ENCODE measurements around the gene SPATC1L.

SPATC1L gene

DNA sequence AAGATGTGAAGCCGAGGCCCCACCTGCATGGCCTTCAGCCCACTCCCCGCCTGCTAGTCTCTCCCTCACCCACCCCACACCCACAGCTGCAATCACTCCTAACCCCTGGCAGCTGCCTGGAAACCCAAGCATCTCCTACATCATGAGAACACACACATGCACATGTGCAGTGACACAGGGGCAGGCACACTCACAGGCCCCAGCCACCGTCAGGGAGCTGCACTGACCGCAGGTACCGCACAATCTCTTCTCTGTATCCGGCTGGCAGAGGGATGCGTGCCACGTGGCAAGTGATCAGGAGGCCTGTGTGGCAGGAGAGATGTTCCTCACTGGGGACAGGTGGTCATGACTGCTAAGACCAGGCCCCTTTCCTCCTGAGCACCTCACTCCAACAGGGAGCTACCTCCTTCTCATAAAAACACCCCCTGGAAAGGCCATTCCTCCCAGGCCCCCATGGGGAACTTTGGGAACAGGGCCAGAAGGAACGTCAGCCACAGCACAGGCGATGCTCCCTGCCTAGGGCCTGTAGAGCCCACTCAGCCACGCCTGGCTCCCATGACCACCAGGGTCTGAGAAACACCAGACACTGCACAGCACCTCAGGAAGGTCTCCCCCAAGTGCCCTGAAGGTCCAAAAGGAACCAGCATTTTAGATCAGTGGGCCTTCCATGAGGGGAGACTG lies 38.3 kb upstream of the SPATC1L start:
- peaks cover 0 to 54% (median 48%) of the 10 kb centered on the region in 5 donors for H3K36me3 ChIP-seq (ENCODE audit: control insufficient read depth in 5 of 5, insufficient read depth in 5 of 5, low read length in 5 of 5)
- H3K27ac ChIP-seq (ENCODE audit: low read depth, low read length) = no peak overlapping the region
- H3K4me3 ChIP-seq (ENCODE audit: low read depth in 1 of 5, low read length in 5 of 5) = no peak overlapping the region
- peaks cover 2 to 39% (median 21%) of the 10 kb centered on the region in 5 donors for H3K4me1 ChIP-seq (ENCODE audit: control insufficient read depth in 5 of 5, insufficient read depth in 5 of 5, low read length in 5 of 5)
- H3K9ac ChIP-seq (ENCODE audit: low read length in 5 of 5) = peak overlapping the region in 2 of 5 donors; percentile 7 to 52
- no peaks in the 10 kb centered on the region for H3K9me3 ChIP-seq (ENCODE audit: control insufficient read depth in 5 of 5, low read length in 5 of 5)
- no peaks in the 10 kb centered on the region for H3K27me3 ChIP-seq (ENCODE audit: control insufficient read depth in 5 of 5, insufficient read depth in 4 of 5, low read length in 5 of 5)

DNA sequence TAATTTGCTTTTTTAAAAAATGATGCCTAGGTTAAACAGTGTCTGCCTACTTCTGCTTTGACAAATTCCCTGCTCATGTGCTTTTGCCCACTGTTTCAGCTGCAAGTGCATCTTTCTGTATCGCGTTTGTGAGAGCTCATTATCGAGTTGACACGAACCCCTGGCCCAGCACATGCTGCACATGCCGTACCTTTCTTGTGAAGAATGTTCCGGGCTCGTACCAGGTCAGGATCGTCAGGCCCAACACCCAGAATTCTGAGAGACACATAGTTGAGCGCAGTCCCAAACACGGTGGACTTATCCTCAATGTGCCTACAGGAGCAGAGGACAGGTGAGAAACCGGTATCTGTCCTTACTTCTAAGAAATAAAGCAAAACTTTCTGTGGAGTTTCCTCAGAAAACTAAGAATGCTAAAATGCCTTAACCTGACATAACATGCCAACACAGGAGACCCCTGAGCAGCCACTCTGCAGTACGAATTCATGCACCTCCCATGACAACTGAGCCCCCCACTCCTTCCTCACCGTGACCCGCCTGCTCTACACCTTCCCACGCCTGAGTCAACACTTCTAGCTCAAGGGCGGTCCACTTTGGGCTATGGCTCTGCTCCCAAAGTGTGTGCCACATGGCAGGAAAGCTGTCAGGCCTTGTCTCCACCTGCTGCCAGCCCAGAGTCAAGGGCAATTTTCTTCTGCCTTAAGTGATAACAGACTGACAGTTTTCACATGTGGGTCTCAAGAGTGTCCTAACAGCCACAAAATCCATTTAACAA lies 37.6 kb upstream of the SPATC1L start:
- Histone ChIP-seq H3K27ac (ENCODE audit: low read depth, low read length) (no peak overlapping the region), H3K36me3 (ENCODE audit: control insufficient read depth in 5 of 5, insufficient read depth in 5 of 5, low read length in 5 of 5) (peaks cover 0 to 59% (median 52%) of the 10 kb centered on the region in 5 donors), H3K9me3 (ENCODE audit: control insufficient read depth in 5 of 5, low read length in 5 of 5) (no peaks in the 10 kb centered on the region), H3K4me1 (ENCODE audit: control insufficient read depth in 5 of 5, insufficient read depth in 5 of 5, low read length in 5 of 5) (peaks cover 2 to 32% (median 13%) of the 10 kb centered on the region in 5 donors), H3K27me3 (ENCODE audit: control insufficient read depth in 5 of 5, insufficient read depth in 4 of 5, low read length in 5 of 5) (no peaks in the 10 kb centered on the region), H3K4me3 (ENCODE audit: low read depth in 1 of 5, low read length in 5 of 5) (no peak overlapping the region), H3K9ac (ENCODE audit: low read length in 5 of 5) (no peak overlapping the region)

- H3K9me3 ChIP-seq (ENCODE audit: control insufficient read depth in 5 of 5, low read length in 5 of 5) = no peaks in the 10 kb centered on the region
- H3K27ac ChIP-seq (ENCODE audit: low read depth, low read length) = no peak overlapping the region
- no peak overlapping the region for H3K4me3 ChIP-seq (ENCODE audit: low read depth in 1 of 5, low read length in 5 of 5)
- peaks cover 0 to 22% (median 3%) of the 10 kb centered on the region in 5 donors for H3K4me1 ChIP-seq (ENCODE audit: control insufficient read depth in 5 of 5, insufficient read depth in 5 of 5, low read length in 5 of 5)
- H3K27me3 ChIP-seq (ENCODE audit: control insufficient read depth in 5 of 5, insufficient read depth in 4 of 5, low read length in 5 of 5) = no peaks in the 10 kb centered on the region
- H3K9ac ChIP-seq (ENCODE audit: low read length in 5 of 5) = no peak overlapping the region
- H3K36me3 ChIP-seq (ENCODE audit: control insufficient read depth in 5 of 5, insufficient read depth in 5 of 5, low read length in 5 of 5) = peaks cover 0 to 68% (median 60%) of the 10 kb centered on the region in 5 donors
Observed at GRCh38 chr21:46220847-46221246, 36.6 kb upstream of the SPATC1L start.

DNA sequence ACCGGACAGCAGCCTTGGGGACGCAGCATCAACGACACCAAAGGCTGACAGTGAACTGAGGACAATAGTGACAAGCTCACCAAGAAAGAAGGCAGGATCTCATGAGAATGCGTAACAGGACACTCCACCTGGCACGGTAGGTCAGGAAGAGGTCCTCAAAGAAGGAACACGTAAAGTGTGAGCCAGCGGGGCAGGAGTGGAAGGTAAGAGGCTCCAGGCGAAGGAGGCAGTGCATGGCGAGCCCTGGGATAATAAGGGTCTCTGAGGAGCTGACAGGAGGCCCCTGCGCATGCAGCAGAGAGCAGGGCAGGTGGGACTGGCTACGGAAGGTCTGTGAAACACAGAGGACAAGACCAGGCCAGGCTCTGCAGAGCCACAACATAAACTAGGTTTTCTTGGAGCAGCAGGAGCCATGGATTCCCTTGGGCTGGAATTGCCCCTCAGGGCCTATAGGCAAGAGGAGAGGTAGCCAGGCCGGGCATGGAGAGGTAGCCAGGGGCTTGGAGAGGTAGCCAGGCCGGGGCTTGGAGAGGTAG lies 36.1 kb upstream of the SPATC1L start:
- Histone ChIP-seq H3K4me1 (ENCODE audit: control insufficient read depth in 5 of 5, insufficient read depth in 5 of 5, low read length in 5 of 5) (peaks cover 0 to 17% (median 3%) of the 10 kb centered on the region in 5 donors), H3K27me3 (ENCODE audit: control insufficient read depth in 5 of 5, insufficient read depth in 4 of 5, low read length in 5 of 5) (no peaks in the 10 kb centered on the region), H3K9ac (ENCODE audit: low read length in 5 of 5) (no peak overlapping the region), H3K27ac (ENCODE audit: low read depth, low read length) (no peak overlapping the region), H3K4me3 (ENCODE audit: low read depth in 1 of 5, low read length in 5 of 5) (no peak overlapping the region), H3K36me3 (ENCODE audit: control insufficient read depth in 5 of 5, insufficient read depth in 5 of 5, low read length in 5 of 5) (peaks cover 0 to 73% (median 63%) of the 10 kb centered on the region in 5 donors), H3K9me3 (ENCODE audit: control insufficient read depth in 5 of 5, low read length in 5 of 5) (no peaks in the 10 kb centered on the region)

- H3K36me3 ChIP-seq (ENCODE audit: control insufficient read depth in 5 of 5, insufficient read depth in 5 of 5, low read length in 5 of 5) = peaks cover 0 to 78% (median 68%) of the 10 kb centered on the region in 5 donors
- H3K27ac ChIP-seq (ENCODE audit: low read depth, low read length) = no peak overlapping the region
- peaks cover 0 to 15% (median 3%) of the 10 kb centered on the region in 5 donors for H3K4me1 ChIP-seq (ENCODE audit: control insufficient read depth in 5 of 5, insufficient read depth in 5 of 5, low read length in 5 of 5)
- H3K9ac ChIP-seq (ENCODE audit: low read length in 5 of 5) = no peak overlapping the region
- no peaks in the 10 kb centered on the region for H3K9me3 ChIP-seq (ENCODE audit: control insufficient read depth in 5 of 5, low read length in 5 of 5)
- no peaks in the 10 kb centered on the region for H3K27me3 ChIP-seq (ENCODE audit: control insufficient read depth in 5 of 5, insufficient read depth in 4 of 5, low read length in 5 of 5)
- H3K4me3 ChIP-seq (ENCODE audit: low read depth in 1 of 5, low read length in 5 of 5) = no peak overlapping the region
Observed at GRCh38 chr21:46219591-46220239, 35.5 kb upstream of the SPATC1L start.

- Histone ChIP-seq H3K27me3 (ENCODE audit: control insufficient read depth in 5 of 5, insufficient read depth in 4 of 5, low read length in 5 of 5) (no peaks in the 10 kb centered on the region), H3K9me3 (ENCODE audit: control insufficient read depth in 5 of 5, low read length in 5 of 5) (no peaks in the 10 kb centered on the region), H3K27ac (ENCODE audit: low read depth, low read length) (no peak overlapping the region), H3K9ac (ENCODE audit: low read length in 5 of 5) (no peak overlapping the region), H3K4me3 (ENCODE audit: low read depth in 1 of 5, low read length in 5 of 5) (no peak overlapping the region), H3K4me1 (ENCODE audit: control insufficient read depth in 5 of 5, insufficient read depth in 5 of 5, low read length in 5 of 5) (peaks cover 0 to 11% (median 0%) of the 10 kb centered on the region in 5 donors), H3K36me3 (ENCODE audit: control insufficient read depth in 5 of 5, insufficient read depth in 5 of 5, low read length in 5 of 5) (peaks cover 0 to 85% (median 74%) of the 10 kb centered on the region in 5 donors)
Observed at GRCh38 chr21:46218906-46219590, 34.8 kb upstream of the SPATC1L start.

DNA sequence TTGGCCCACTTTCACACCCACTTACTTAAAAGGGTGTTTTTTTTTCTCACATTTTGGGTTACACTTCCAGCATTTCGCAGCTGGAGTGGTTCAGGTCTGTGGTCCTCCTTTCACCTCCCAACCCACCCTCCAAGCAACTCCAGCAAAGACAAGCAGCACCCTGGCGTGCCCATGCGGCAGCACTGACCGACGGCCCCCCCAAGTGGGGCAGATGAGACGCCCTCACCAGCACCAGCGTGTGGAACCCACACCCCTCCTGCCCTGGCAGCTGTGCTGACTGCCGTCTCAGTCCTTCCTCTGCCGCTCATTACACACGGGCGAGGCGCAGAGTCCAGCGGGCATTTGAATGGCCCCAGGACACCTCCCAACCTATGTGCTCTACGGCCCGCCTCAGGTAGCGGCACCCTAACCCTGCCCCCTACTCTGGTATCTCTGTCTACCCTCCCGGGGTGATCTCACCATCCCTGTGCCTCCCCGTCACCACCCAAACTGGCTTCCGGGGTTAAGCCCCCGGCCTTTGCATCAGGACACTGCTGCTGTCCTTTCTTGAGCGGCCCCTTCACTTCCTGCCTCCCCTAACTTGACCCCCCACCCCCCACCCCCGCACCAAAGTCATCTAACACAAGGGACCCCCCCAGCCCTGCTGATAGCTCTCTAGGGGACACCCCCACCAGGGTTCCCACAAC lies 33.4 kb upstream of the SPATC1L start:
- Histone ChIP-seq H3K36me3 (ENCODE audit: control insufficient read depth in 5 of 5, insufficient read depth in 5 of 5, low read length in 5 of 5) (peaks cover 0 to 92% (median 85%) of the 10 kb centered on the region in 5 donors), H3K9ac (ENCODE audit: low read length in 5 of 5) (no peak overlapping the region), H3K9me3 (ENCODE audit: control insufficient read depth in 5 of 5, low read length in 5 of 5) (no peaks in the 10 kb centered on the region), H3K4me3 (ENCODE audit: low read depth in 1 of 5, low read length in 5 of 5) (no peak overlapping the region), H3K4me1 (ENCODE audit: control insufficient read depth in 5 of 5, insufficient read depth in 5 of 5, low read length in 5 of 5) (peaks cover 0 to 8% (median 0%) of the 10 kb centered on the region in 5 donors), H3K27me3 (ENCODE audit: control insufficient read depth in 5 of 5, insufficient read depth in 4 of 5, low read length in 5 of 5) (no peaks in the 10 kb centered on the region), H3K27ac (ENCODE audit: low read depth, low read length) (no peak overlapping the region)

DNA sequence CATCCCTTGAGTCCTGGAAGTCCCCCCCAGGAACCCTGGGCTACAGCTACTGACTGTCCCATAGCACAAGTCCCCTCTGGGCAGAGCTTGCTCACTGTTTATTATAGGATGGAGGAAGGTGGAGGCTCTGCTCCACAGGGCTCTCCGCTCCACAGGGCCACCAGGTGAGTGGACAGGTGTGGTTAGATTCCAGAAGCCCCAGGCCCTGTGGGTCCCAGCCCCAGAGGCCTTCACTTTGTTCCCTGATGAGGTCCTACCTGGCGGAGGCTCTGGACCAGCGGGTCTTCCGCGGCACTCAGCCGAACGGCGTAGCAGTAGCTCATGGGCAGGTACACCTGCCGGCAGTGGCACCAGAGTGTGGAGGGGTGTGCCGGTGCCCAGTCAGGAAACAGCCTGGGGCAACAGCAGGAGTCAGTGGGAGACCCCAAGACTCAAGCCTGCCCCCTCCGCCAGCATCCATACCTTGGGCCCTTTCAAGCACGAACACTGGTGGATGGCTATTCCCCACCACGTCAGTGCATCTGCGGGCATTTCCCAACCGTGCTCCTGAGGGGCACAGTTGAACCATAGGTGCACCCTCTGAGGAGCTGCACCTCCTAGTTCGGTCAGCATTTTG lies 32.0 kb upstream of the SPATC1L start:
- H3K4me1 ChIP-seq (ENCODE audit: control insufficient read depth in 5 of 5, insufficient read depth in 5 of 5, low read length in 5 of 5) = peaks cover 0 to 4% (median 0%) of the 10 kb centered on the region in 5 donors
- no peaks in the 10 kb centered on the region for H3K27me3 ChIP-seq (ENCODE audit: control insufficient read depth in 5 of 5, insufficient read depth in 4 of 5, low read length in 5 of 5)
- H3K9me3 ChIP-seq (ENCODE audit: control insufficient read depth in 5 of 5, low read length in 5 of 5) = no peaks in the 10 kb centered on the region
- no peak overlapping the region for H3K9ac ChIP-seq (ENCODE audit: low read length in 5 of 5)
- peaks cover 0 to 91% (median 86%) of the 10 kb centered on the region in 5 donors for H3K36me3 ChIP-seq (ENCODE audit: control insufficient read depth in 5 of 5, insufficient read depth in 5 of 5, low read length in 5 of 5)
- no peak overlapping the region for H3K27ac ChIP-seq (ENCODE audit: low read depth, low read length)
- H3K4me3 ChIP-seq (ENCODE audit: low read depth in 1 of 5, low read length in 5 of 5) = no peak overlapping the region
